HCT116 (cell line): ENCODE measurements around the gene EML4. TPM values are rescaled to one million over a fixed set of nuclear protein-coding genes. Genes with fewer than 3 reads are reported as not detected.

ENCODE experiments used
- ATAC-seq: fragments of 200-7000 bp; cut with Tn5 transposase; 2 replicates; pipeline ENCODE4 v1.9.1; 2020; ENCODE audit warnings: mild to moderate bottlenecking, moderate library complexity
- BruUV-seq: library from RNA; stranded (reverse); fragments of 400-500 nt; replicated peaks from 2 replicates; lab custom pipeline; 2021; lab: Mats Ljungman, UMichigan
- CTCF ChIA-PET: fragments of 300-600 bp; sonication (Branson Sonifier 250); formaldehyde crosslinking; loops from one replicate; lab custom pipeline; 2021; ENCODE audit warnings: antibody characterized with exemption; lab: Charles Lee
- POLR2A ChIA-PET: fragments of 300-600, 350-600 bp; sonication (Branson Sonifier 250); formaldehyde crosslinking; loops from one replicate; lab custom pipeline; 2021; ENCODE audit warnings: antibody characterized with exemption; lab: Charles Lee
- RAD21 ChIA-PET, 2 experiments: fragments of 300-600 bp; sonication (Branson Sonifier 250); formaldehyde crosslinking; loops; one replicate each; lab custom pipeline; 2023; ENCODE audit warnings: low total read pairs in 2 of 2; ENCODE audit not compliant: uncharacterized antibody in 2 of 2, unreplicated experiment in 2 of 2, low non-redundant PET in 1 of 2; lab: Charles Lee
- DNase-seq: peaks from one replicate; pipeline ENCODE4 v3.0.0-alpha.2; 2010; ENCODE audit warnings: low read depth, low spot score
- H2AFZ ChIP-seq: fragments of 200-600 bp; shearing (Covaris generic), sonication (generic); 2 replicates; pipeline ENCODE4 v1.6.1; 2017; ENCODE audit warnings: low read depth, mixed run types, mixed read lengths, antibody characterized with exemption, low read length; ENCODE audit not compliant: poor library complexity, severe bottlenecking
- H3K27ac ChIP-seq: 2 replicates; pipeline ENCODE4 v1.5.1; 2012; ENCODE audit warnings: low read depth, low read length
- H3K27me3 ChIP-seq: fragments of 200-600 bp; sonication (generic); 2 replicates; pipeline ENCODE4 v1.6.1; 2016; ENCODE audit warnings: mixed run types, low read length, mixed read lengths; ENCODE audit not compliant: insufficient read depth
- H3K36me3 ChIP-seq, 2 experiments: fragments of 200-500 bp in 1 of 2; fragments of 200-600 bp in 1 of 2; sonication (Bioruptor generic) in 1 of 2; sonication (generic) in 1 of 2; 2 replicates each; pipeline versions ENCODE4 v1.5.1 to v1.6.1; 2014 to 2016; ENCODE audit warnings: low read length in 2 of 2, inconsistent platforms in 1 of 2, mixed read lengths in 1 of 2, mixed run types in 1 of 2; ENCODE audit not compliant: insufficient read depth in 2 of 2, control insufficient read depth in 1 of 2
- H3K4me1 ChIP-seq, 2 experiments: fragments of 200-600 bp in 1 of 2; sonication (generic) in 1 of 2; 2 replicates each; pipeline versions ENCODE4 v1.5.1 to v1.6.1; 2012 to 2017; ENCODE audit warnings: low read length in 2 of 2, inconsistent platforms in 1 of 2, mild to moderate bottlenecking in 1 of 2, mixed read lengths in 1 of 2, mixed run types in 1 of 2, moderate library complexity in 1 of 2; ENCODE audit not compliant: insufficient read depth in 2 of 2, control insufficient read depth in 1 of 2
- H3K4me2 ChIP-seq: fragments of 200-600 bp; sonication (generic); 2 replicates; pipeline ENCODE4 v1.6.1; 2017; ENCODE audit warnings: mixed run types, low read length, mixed read lengths
- H3K4me3 ChIP-seq, 2 experiments: fragments of 200-600 bp in 1 of 2; sonication (generic) in 1 of 2; replicated peaks in 1 of 2; 2 replicates each; pipeline ENCODE4 v1.5.1; 2011 to 2016; ENCODE audit warnings: low read length in 2 of 2, control low read depth in 1 of 2, low read depth in 1 of 2, mild to moderate bottlenecking in 1 of 2, mixed read lengths in 1 of 2, mixed run types in 1 of 2
- H3K79me2 ChIP-seq: fragments of 200-600 bp; sonication (generic); 2 replicates; pipeline ENCODE4 v1.6.1; 2017; ENCODE audit warnings: mild to moderate bottlenecking, mixed run types, low read length, moderate library complexity, mixed read lengths; ENCODE audit not compliant: insufficient read depth
- H3K9ac ChIP-seq: fragments of 200-600 bp; sonication (generic); 2 replicates; pipeline ENCODE4 v1.6.1; 2016; ENCODE audit warnings: low read length, mixed read lengths
- H3K9me2 ChIP-seq: fragments of 200-600 bp; sonication (generic), shearing (Covaris generic); 2 replicates; pipeline ENCODE4 v1.6.1; 2017; ENCODE audit warnings: mixed run types, mild to moderate bottlenecking, moderate library complexity; ENCODE audit not compliant: insufficient read depth
- H3K9me3 ChIP-seq, 2 experiments: fragments of 200-500 bp in 1 of 2; fragments of 200-600 bp in 1 of 2; sonication (Bioruptor generic) in 1 of 2; sonication (generic) in 1 of 2; 2 replicates each; pipeline ENCODE4 v1.6.1; 2014 to 2017; ENCODE audit warnings: low read length in 2 of 2, mixed read lengths in 2 of 2, inconsistent platforms in 1 of 2, low read depth in 1 of 2, mild to moderate bottlenecking in 1 of 2, mixed run types in 1 of 2, moderate library complexity in 1 of 2; ENCODE audit not compliant: control insufficient read depth in 1 of 2, insufficient read depth in 1 of 2
- H4K20me1 ChIP-seq: fragments of 200-600 bp; sonication (generic), shearing (Covaris generic); 2 replicates; pipeline ENCODE4 v1.6.1; 2017; ENCODE audit warnings: mixed run types, mild to moderate bottlenecking, moderate library complexity; ENCODE audit not compliant: insufficient read depth
- ATF3 ChIP-seq: IDR thresholded peaks from 2 replicates; pipeline ENCODE4 v1.6.1; 2012
- CBX3 ChIP-seq: IDR thresholded peaks from 2 replicates; pipeline ENCODE4 v1.6.1; 2012; ENCODE audit warnings: low read depth
- CEBPB ChIP-seq: IDR thresholded peaks from 2 replicates; pipeline ENCODE4 v1.6.1; 2012; ENCODE audit warnings: low read depth
- EGR1 ChIP-seq: IDR thresholded peaks from 2 replicates; pipeline ENCODE4 v1.6.1; 2012; ENCODE audit warnings: low read depth
- EZH2 ChIP-seq: fragments of 200-600 bp; sonication (generic); IDR thresholded peaks from 2 replicates; pipeline ENCODE4 v1.6.1; 2017; ENCODE audit warnings: antibody characterized with exemption, mixed run types
- EZH2phosphoT487 ChIP-seq: fragments of 200-600 bp; IDR thresholded peaks from 2 replicates; pipeline ENCODE4 v1.6.1; 2018; ENCODE audit warnings: antibody characterized with exemption, borderline replicate concordance
- POLR2AphosphoS5 ChIP-seq: IDR thresholded peaks from 2 replicates; pipeline ENCODE4 v1.6.1; 2011; ENCODE audit warnings: mild to moderate bottlenecking, low read depth, low read length, moderate library complexity
- RAD21 ChIP-seq: IDR thresholded peaks from 2 replicates; pipeline ENCODE4 v1.6.1; 2012; ENCODE audit warnings: low read depth, mild to moderate bottlenecking
- SP1 ChIP-seq: IDR thresholded peaks from 2 replicates; pipeline ENCODE4 v1.6.1; 2012; ENCODE audit warnings: low read depth
- SRF ChIP-seq: IDR thresholded peaks from 2 replicates; pipeline ENCODE4 v1.6.1; 2012; ENCODE audit warnings: low read depth
- TCF7L2 ChIP-seq: IDR thresholded peaks from 2 replicates; pipeline ENCODE4 v1.7.0; 2011; ENCODE audit warnings: borderline replicate concordance, inconsistent platforms; ENCODE audit not compliant: insufficient read depth, insufficient read length; ENCODE audit errors: extremely low read depth
- YY1 ChIP-seq: IDR thresholded peaks from 2 replicates; pipeline ENCODE4 v1.6.1; 2011; ENCODE audit warnings: low read length, low read depth, moderate library complexity, mild to moderate bottlenecking; ENCODE audit not compliant: insufficient replicate concordance; ENCODE audit errors: extremely low read depth
- ZNF274 ChIP-seq: fragments of 200-500 bp; sonication (Bioruptor generic); IDR thresholded peaks from 2 replicates; pipeline ENCODE4 v1.6.1; 2014; ENCODE audit warnings: mild to moderate bottlenecking, low read depth, low read length, inconsistent platforms
- intact Hi-C: fragments of 100-400 bp; cut with micrococcal nuclease; formaldehyde crosslinking; loops from 2 replicates; pipeline ENCODE4 v1.10.0; 2022
- total RNA-seq: library from RNA; stranded (reverse); gene quantifications from one replicate; pipeline ENCODE4 v1.2.1, GENCODE V29; 2021; ENCODE audit not compliant: unreplicated experiment
- TF ChIP-seq, protein P1 (sequence below), 3 experiments: fragments of 200-600 bp in 1 of 3; sonication (generic) in 1 of 3; IDR thresholded peaks in 2 of 3; conservative IDR thresholded peaks in 1 of 3; 2 replicates each; pipeline ENCODE4 v1.5.1; 2012 to 2017; ENCODE audit warnings: low read depth in 2 of 3, low read length in 2 of 3, antibody characterized with exemption in 1 of 3, borderline replicate concordance in 1 of 3, control low read depth in 1 of 3, mild to moderate bottlenecking in 1 of 3, mixed read lengths in 1 of 3, mixed run types in 1 of 3, moderate library complexity in 1 of 3; ENCODE audit not compliant: insufficient read depth in 1 of 3

The EML4 gene
- total RNA-seq, 1 experiment from 2014 or later = 53.5 TPM

DNA sequence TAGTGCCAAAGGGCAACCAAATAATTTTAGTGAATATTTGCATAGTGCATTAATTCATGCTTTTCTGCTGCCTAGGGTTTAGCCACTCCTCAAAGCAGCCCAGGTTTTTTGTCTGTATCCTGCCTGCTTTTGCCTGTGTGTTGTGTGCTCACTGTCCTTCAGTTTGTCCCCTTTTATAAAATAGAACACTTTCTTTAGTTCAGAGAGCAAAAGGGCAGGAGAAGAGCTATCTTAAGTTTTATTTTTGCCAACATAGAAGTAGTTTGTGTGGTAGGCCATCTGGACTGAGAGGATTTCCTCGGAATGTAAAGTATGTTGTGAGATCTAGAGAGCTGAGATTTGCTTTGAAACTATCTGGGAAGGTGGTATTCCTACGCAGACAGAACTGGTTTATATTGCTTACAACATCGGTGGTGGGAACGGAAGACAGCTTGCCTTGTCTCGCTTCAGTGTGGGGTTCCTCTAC is 64.9 kb downstream of the EML4 start:
- no peak overlapping the region for H2AFZ ChIP-seq
- no peak for TF ChIP-seq ZNF274
- no peak for TF ChIP-seq EZH2phosphoT487
- no peak for TF ChIP-seq RAD21
- TF ChIP-seq ATF3 = no peak

GRCh38 chr2:42236911-42237310 is 67.8 kb downstream of the EML4 start:
- ATAC-seq (no peak), DNase-seq (no peak)
- Histone ChIP-seq H3K4me3 (no peak overlapping the region), H3K4me2 (no peak overlapping the region), H4K20me1 (peaks cover 5% of the 10 kb centered on the region; the same call in 1 of the 2 replicates), H3K27ac (no peak overlapping the region), H3K79me2 (peaks cover 57% of the 10 kb centered on the region), H3K36me3 (no peaks in the 10 kb centered on the region), H2AFZ (no peak overlapping the region), H3K4me1 (no peaks in the 10 kb centered on the region), H3K9me3 (no peaks in the 10 kb centered on the region), H3K9ac (no peak overlapping the region), H3K27me3 (no peaks in the 10 kb centered on the region), H3K9me2 (no peaks in the 10 kb centered on the region)
- intact Hi-C loops = loop anchor here (5.0 kb wide), 1 partner anchor 370 kb away; no protein-coding TSS in a partner anchor
- ChIA-PET CTCF (interaction anchor here (3.0 kb wide), 1 partner anchor 140 kb away, joined by 8 read pairs; no protein-coding TSS in a partner anchor), RAD21 (no interaction called here), POLR2A (no interaction called here)
- BruUV-seq = no TSS peak
- TF ChIP-seq SP1 (no peak), YY1 (no peak), EGR1 (no peak), SRF (no peak), POLR2AphosphoS5 (no peak), EZH2 (no peak), CBX3 (no peak), CEBPB (no peak), TCF7L2 (no peak)
- TF ChIP-seq, protein P1, sequence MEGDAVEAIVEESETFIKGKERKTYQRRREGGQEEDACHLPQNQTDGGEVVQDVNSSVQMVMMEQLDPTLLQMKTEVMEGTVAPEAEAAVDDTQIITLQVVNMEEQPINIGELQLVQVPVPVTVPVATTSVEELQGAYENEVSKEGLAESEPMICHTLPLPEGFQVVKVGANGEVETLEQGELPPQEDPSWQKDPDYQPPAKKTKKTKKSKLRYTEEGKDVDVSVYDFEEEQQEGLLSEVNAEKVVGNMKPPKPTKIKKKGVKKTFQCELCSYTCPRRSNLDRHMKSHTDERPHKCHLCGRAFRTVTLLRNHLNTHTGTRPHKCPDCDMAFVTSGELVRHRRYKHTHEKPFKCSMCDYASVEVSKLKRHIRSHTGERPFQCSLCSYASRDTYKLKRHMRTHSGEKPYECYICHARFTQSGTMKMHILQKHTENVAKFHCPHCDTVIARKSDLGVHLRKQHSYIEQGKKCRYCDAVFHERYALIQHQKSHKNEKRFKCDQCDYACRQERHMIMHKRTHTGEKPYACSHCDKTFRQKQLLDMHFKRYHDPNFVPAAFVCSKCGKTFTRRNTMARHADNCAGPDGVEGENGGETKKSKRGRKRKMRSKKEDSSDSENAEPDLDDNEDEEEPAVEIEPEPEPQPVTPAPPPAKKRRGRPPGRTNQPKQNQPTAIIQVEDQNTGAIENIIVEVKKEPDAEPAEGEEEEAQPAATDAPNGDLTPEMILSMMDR (IDR thresholded peaks at IDR 0.05 in 2 of 3, conservative IDR thresholded peaks at IDR 0.05 in 1 of 3; ENCODE audit: borderline replicate concordance in 1 of 3, insufficient read depth in 1 of 3, low read depth in 2 of 3, low read length in 2 of 3) = no peak

More for the DNA sequence above, 64.9 kb downstream of the EML4 start:
- DNase-seq (no peak), ATAC-seq (no peak)
- Histone ChIP-seq H3K27me3 (no peaks in the 10 kb centered on the region), H3K27ac (no peak overlapping the region), H3K4me1 (no peaks in the 10 kb centered on the region), H3K36me3 (no peaks in the 10 kb centered on the region), H3K79me2 (peaks cover 48% of the 10 kb centered on the region), H4K20me1 (peaks cover 5% of the 10 kb centered on the region; the same call in 1 of the 2 replicates), H3K4me2 (no peak overlapping the region), H3K9me3 (no peaks in the 10 kb centered on the region), H3K9ac (no peak overlapping the region), H3K9me2 (no peaks in the 10 kb centered on the region), H3K4me3 (no peak overlapping the region)
- ChIA-PET CTCF (interaction anchor here (1.2 kb wide), 1 partner anchor 137 kb away, joined by 3 read pairs; no protein-coding TSS in a partner anchor), POLR2A (no interaction called here), RAD21 (no interaction called here)
- no TSS peak for BruUV-seq
- intact Hi-C loops = no loop called here
